Measurements from ENCODE around the gene ACAA2.
A peak's percentile ranks its signal among the peaks of the same experiment; 100 is the strongest.
"Not testable (repeated sequence)": the region's sequence is repeated elsewhere in the genome, so short reads cannot be mapped to it uniquely, and the experiment has no call there.

The ACAA2 gene

GRCh38 chr18:49811151-49811938, 2.0 kb downstream of the ACAA2 start:
- no peak for DNase-seq

GRCh38 chr18:49808553-49809191, 4.7 kb downstream of the ACAA2 start:
- not testable (repeated sequence) for DNase-seq

GRCh38 chr18:49804096-49804495, 9.2 kb downstream of the ACAA2 start:
- DNase-seq: no peak

GRCh38 chr18:49802623-49803022, 10.7 kb downstream of the ACAA2 start:
- no peak for DNase-seq

GRCh38 chr18:49800491-49800890, 12.8 kb downstream of the ACAA2 start:
- DNase-seq: not testable (repeated sequence)

- not testable (repeated sequence) for DNase-seq
Observed at GRCh38 chr18:49799806-49800205, 13.5 kb downstream of the ACAA2 start.

- no peak for DNase-seq
Observed at GRCh38 chr18:49798001-49798400, 15.3 kb downstream of the ACAA2 start.

GRCh38 chr18:49795612-49796552, 17.5 kb downstream of the ACAA2 start:
- no peak for DNase-seq

GRCh38 chr18:49794743-49795142, 18.6 kb downstream of the ACAA2 start:
- no peak for DNase-seq

- DNase-seq: peak; percentile 6
Observed at GRCh38 chr18:49789560-49790134, 23.7 kb downstream of the ACAA2 start.

- no peak for DNase-seq
Observed at GRCh38 chr18:49788327-49788898, 24.9 kb downstream of the ACAA2 start.

GRCh38 chr18:49786019-49786720, 27.2 kb downstream of the ACAA2 start:
- DNase-seq: no peak

GRCh38 chr18:49784427-49785185, 28.7 kb downstream of the ACAA2 start:
- no peak for DNase-seq

GRCh38 chr18:49783631-49784030, 29.7 kb downstream of the ACAA2 start:
- DNase-seq: not testable (repeated sequence)

- no peak for DNase-seq
Observed at GRCh38 chr18:49778826-49779465, 34.4 kb downstream of the ACAA2 start.

GRCh38 chr18:49769047-49769728, 44.1 kb downstream of the ACAA2 start:
- no peak for DNase-seq

GRCh38 chr18:49768051-49768391, 45.3 kb downstream of the ACAA2 start:
- no peak for DNase-seq

GRCh38 chr18:49767111-49768050, 46.0 kb downstream of the ACAA2 start:
- no peak for DNase-seq

GRCh38 chr18:49766646-49767045, 46.7 kb downstream of the ACAA2 start:
- no peak for DNase-seq

Measured in activated naive CD4-positive, alpha-beta T cell treated with Interleukin-2 at 50 U/mL for 16 hours (primary cell).